ENCODE data around the gene GPR146. TPM values are rescaled to one million over a fixed set of nuclear protein-coding genes. Genes with fewer than 3 reads are reported as not detected.

The GPR146 gene
- total and polyA plus RNA-seq, 2 of the 13 experiments (the other 11 are each of a cell fraction or from before 2014, with no cell fraction given) = 2.0 to 15.9 TPM

DNA sequence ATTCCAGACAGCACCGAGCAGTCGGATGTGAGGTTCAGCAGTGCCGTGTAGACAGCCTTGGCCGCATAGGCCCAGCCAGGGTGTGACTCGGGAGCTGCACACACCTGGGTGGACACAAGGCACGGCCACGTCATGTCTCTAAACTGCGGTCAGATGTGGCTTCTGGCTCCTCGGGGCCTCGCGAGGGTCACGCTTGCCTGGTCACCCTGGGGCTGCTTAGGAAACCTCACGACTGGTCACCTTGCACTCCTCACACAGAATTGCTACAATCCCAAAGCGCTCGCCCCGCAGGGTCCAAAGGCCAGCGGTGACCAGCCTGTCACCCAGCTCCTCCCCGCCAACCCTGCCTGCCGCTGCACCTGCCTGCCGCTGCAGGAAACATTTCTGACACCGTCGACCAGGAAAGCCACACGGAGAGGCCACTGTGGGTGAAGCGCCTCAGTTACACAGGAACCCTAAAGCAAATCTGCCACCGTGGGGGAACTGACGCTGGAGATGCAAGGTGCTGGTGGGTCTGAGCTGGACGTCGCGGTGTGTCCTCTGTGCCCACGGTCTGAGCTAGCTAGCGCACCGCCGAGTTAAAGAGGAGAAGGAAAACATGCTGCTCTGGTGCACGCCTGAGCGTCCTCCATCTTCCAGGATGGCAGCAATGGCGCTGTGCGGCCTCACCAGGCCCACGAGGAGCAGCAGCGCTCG is 48.6 kb downstream of the GPR146 start (continued):
- TF ChIP-seq, protein P1, sequence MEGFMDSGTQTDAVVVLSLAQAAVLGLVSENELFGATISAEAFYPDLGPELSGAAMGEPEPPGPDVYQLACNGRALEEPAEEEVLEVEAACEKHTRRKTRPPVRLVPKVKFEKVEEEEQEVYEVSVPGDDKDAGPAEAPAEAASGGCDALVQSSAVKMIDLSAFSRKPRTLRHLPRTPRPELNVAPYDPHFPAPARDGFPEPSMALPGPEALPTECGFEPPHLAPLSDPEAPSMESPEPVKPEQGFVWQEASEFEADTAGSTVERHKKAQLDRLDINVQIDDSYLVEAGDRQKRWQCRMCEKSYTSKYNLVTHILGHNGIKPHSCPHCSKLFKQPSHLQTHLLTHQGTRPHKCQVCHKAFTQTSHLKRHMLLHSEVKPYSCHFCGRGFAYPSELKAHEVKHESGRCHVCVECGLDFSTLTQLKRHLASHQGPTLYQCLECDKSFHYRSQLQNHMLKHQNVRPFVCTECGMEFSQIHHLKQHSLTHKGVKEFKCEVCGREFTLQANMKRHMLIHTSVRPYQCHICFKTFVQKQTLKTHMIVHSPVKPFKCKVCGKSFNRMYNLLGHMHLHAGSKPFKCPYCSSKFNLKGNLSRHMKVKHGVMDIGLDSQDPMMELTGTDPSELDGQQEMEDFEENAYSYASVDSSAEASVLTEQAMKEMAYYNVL (CRISPR knock-in tag; IDR thresholded peaks at IDR 0.05; ENCODE audit: borderline replicate concordance) = peak; percentile 58; the same call in 1 of the 2 replicates
- TF ChIP-seq, protein P2, sequence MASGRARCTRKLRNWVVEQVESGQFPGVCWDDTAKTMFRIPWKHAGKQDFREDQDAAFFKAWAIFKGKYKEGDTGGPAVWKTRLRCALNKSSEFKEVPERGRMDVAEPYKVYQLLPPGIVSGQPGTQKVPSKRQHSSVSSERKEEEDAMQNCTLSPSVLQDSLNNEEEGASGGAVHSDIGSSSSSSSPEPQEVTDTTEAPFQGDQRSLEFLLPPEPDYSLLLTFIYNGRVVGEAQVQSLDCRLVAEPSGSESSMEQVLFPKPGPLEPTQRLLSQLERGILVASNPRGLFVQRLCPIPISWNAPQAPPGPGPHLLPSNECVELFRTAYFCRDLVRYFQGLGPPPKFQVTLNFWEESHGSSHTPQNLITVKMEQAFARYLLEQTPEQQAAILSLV (CRISPR knock-in tag; IDR thresholded peaks at IDR 0.05; ENCODE audit: borderline replicate concordance) = peak; percentile 88; the same call in 1 of the 2 replicates
- TF ChIP-seq ZNF556 (CRISPR knock-in tag; IDR thresholded peaks at IDR 0.05; ENCODE audit: borderline replicate concordance) (peak; percentile 78; the same call in 1 of the 2 replicates), EED (CRISPR knock-in tag; IDR thresholded peaks at IDR 0.05) (0 out of 2 replicates have a peak, but pooled peaks have one; percentile 5), TSC22D2 (CRISPR knock-in tag; IDR thresholded peaks at IDR 0.05; ENCODE audit: borderline replicate concordance) (peak; percentile 67; the same call in 1 of the 2 replicates), RORA (CRISPR knock-in tag; IDR thresholded peaks at IDR 0.05) (no peak), SRF (IDR thresholded peaks at IDR 0.05; ENCODE audit: low read depth, low read length) (no peak), FOXK2 (IDR thresholded peaks at IDR 0.05) (no peak), RXRA (CRISPR knock-in tag; IDR thresholded peaks at IDR 0.05) (peak; percentile 34; the same call in 1 of the 2 replicates), ZNF629 (CRISPR knock-in tag; conservative IDR thresholded peaks at IDR 0.05) (no peak; the same call in 1 of the 2 replicates), NCOA2 (CRISPR knock-in tag; IDR thresholded peaks at IDR 0.05) (peak; percentile 42; the same call in 1 of the 2 replicates), ZNF496 (CRISPR knock-in tag; IDR thresholded peaks at IDR 0.05; ENCODE audit: insufficient replicate concordance) (no peak), ISL2 (CRISPR knock-in tag; IDR thresholded peaks at IDR 0.05) (no peak), ETV6 (CRISPR knock-in tag; conservative IDR thresholded peaks at IDR 0.05) (no peak), NCOR1 (IDR thresholded peaks at IDR 0.05; ENCODE audit: borderline replicate concordance, low read length) (peak; percentile 80; the same call in 1 of the 2 replicates), FOXA1 (IDR thresholded peaks at IDR 0.05) (no peak), FOXA1 (CRISPR knock-in tag; IDR thresholded peaks at IDR 0.05) (peak; percentile 6; the same call in 1 of the 2 replicates), HMG20B (CRISPR knock-in tag; conservative IDR thresholded peaks at IDR 0.05) (no peak), KLF16 (CRISPR knock-in tag; IDR thresholded peaks at IDR 0.05) (peak in 1 of 2 experiments; percentile 54; a peak in 2 of 4 replicates), HES4 (CRISPR knock-in tag; IDR thresholded peaks at IDR 0.05; ENCODE audit: borderline replicate concordance) (peak; percentile 59; the same call in 1 of the 2 replicates)
- TF ChIP-seq, protein P3, sequence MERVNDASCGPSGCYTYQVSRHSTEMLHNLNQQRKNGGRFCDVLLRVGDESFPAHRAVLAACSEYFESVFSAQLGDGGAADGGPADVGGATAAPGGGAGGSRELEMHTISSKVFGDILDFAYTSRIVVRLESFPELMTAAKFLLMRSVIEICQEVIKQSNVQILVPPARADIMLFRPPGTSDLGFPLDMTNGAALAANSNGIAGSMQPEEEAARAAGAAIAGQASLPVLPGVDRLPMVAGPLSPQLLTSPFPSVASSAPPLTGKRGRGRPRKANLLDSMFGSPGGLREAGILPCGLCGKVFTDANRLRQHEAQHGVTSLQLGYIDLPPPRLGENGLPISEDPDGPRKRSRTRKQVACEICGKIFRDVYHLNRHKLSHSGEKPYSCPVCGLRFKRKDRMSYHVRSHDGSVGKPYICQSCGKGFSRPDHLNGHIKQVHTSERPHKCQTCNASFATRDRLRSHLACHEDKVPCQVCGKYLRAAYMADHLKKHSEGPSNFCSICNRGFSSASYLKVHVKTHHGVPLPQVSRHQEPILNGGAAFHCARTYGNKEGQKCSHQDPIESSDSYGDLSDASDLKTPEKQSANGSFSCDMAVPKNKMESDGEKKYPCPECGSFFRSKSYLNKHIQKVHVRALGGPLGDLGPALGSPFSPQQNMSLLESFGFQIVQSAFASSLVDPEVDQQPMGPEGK (CRISPR knock-in tag; IDR thresholded peaks at IDR 0.05) = 0 out of 2 replicates have a peak, but pooled peaks have one; percentile 49
- TF ChIP-seq, protein P4, sequence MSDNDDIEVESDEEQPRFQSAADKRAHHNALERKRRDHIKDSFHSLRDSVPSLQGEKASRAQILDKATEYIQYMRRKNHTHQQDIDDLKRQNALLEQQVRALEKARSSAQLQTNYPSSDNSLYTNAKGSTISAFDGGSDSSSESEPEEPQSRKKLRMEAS (IDR thresholded peaks at IDR 0.05) = peak; percentile 89

Data from HepG2 (cell line).